H1 (cell line): ENCODE measurements around the gene TNFSF12. TPM values are rescaled to one million over a fixed set of nuclear protein-coding genes. Genes with fewer than 3 reads are reported as not detected.

Experiments
- CHD1 ChIP-seq: IDR thresholded peaks from 2 replicates; pipeline ENCODE4 v1.6.1; 2012; ENCODE audit warnings: low read depth, low read length, improper control_type of control experiment
- SIRT6 ChIP-seq: IDR thresholded peaks from one replicate; pipeline ENCODE4 v1.7.1; 2012; ENCODE audit warnings: low read length, inconsistent platforms
- SIX5 ChIP-seq: IDR thresholded peaks from 2 replicates; pipeline ENCODE4 v1.6.1; 2011; ENCODE audit warnings: mild to moderate bottlenecking, low read depth, low read length
- SUZ12 ChIP-seq: fragments of 200-600 bp; sonication (generic); IDR thresholded peaks from 2 replicates; pipeline ENCODE4 v1.6.1; 2012; ENCODE audit warnings: mild to moderate bottlenecking, inconsistent platforms, low read length, moderate library complexity, mixed read lengths
- TBP ChIP-seq: IDR thresholded peaks from 2 replicates; pipeline ENCODE4 v1.6.1; 2011; ENCODE audit warnings: low read depth, low read length, improper control_type of control experiment
- USF2 ChIP-seq: IDR thresholded peaks from 2 replicates; pipeline ENCODE4 v1.6.1; 2011; ENCODE audit warnings: low read length, improper control_type of control experiment
- YY1 ChIP-seq: IDR thresholded peaks from 2 replicates; pipeline ENCODE4 v1.6.1; 2011; ENCODE audit warnings: low read depth, mild to moderate bottlenecking, low read length
- ZNF274 ChIP-seq: IDR thresholded peaks from 2 replicates; pipeline ENCODE4 v1.7.0; 2012; ENCODE audit warnings: low read length, borderline replicate concordance; ENCODE audit errors: extremely low read depth
- polyA plus RNA-seq, 7 experiments: library from polyadenylated mRNA; depleted of rRNA in 3 of 7; stranded (reverse) in 5 of 7; unstranded in 2 of 7; fragments of >200 nt in 5 of 7; fragments of 200-250 nt in 2 of 7; gene quantifications; 1 replicate in 5 of 7; 2 replicates in 1 of 7; 4 replicates in 1 of 7; pipeline versions ENCODE4 v1.2.1 to v1.2.3, GENCODE V29; 2011 to 2013; ENCODE audit warnings: missing spikeins in 2 of 7, mixed read lengths in 2 of 7
- total RNA-seq: library from RNA; stranded (reverse); fragmentation: NEBNext Ultra II Directional; extraction: Animal tissue kit (Norgen Biotek cat#: 25700); gene quantifications from 2 replicates; pipeline ENCODE4 v1.2.1, GENCODE V29; 2021

Gene TNFSF12
- total and polyA plus RNA-seq, 2 of the 8 experiments (the other 6 are each of a cell fraction or from before 2014, with no cell fraction given) = 7.2 to 9.6 TPM

- TF ChIP-seq USF2 = peak; percentile 50; the same call in 1 of the 2 replicates
- no peak for TF ChIP-seq YY1
- TF ChIP-seq SUZ12 = no peak
- no peak for TF ChIP-seq CHD1
- TF ChIP-seq SIRT6 = no peak
- no peak for TF ChIP-seq SIX5
- TF ChIP-seq TBP = no peak
- no peak for TF ChIP-seq ZNF274
Measured at GRCh38 chr17:7579001-7579833, 30.4 kb downstream of the TNFSF12 start, which contains the start of gene CD68 (continued).
